GM21825 (cell line): ENCODE results near the gene PIK3R3.
"Not testable (repeated sequence)": the region's sequence is repeated elsewhere in the genome, so short reads cannot be mapped to it uniquely, and the experiment has no call there.

ENCODE experiments used
- ATAC-seq: cut with Tn5 transposase; IDR thresholded peaks from one replicate; pipeline ENCODE4 v1.9.1; 2021; ENCODE audit warnings: mild to moderate bottlenecking, moderate library complexity; ENCODE audit not compliant: unreplicated experiment

The PIK3R3 gene

GRCh38 chr1:46113948-46114347 is 18.5 kb downstream of the PIK3R3 start:
- no peak for ATAC-seq

- no peak for ATAC-seq
Observed at GRCh38 chr1:46112108-46112507, 20.3 kb downstream of the PIK3R3 start.

GRCh38 chr1:46110521-46110920 is 21.9 kb downstream of the PIK3R3 start:
- ATAC-seq = no peak

DNA sequence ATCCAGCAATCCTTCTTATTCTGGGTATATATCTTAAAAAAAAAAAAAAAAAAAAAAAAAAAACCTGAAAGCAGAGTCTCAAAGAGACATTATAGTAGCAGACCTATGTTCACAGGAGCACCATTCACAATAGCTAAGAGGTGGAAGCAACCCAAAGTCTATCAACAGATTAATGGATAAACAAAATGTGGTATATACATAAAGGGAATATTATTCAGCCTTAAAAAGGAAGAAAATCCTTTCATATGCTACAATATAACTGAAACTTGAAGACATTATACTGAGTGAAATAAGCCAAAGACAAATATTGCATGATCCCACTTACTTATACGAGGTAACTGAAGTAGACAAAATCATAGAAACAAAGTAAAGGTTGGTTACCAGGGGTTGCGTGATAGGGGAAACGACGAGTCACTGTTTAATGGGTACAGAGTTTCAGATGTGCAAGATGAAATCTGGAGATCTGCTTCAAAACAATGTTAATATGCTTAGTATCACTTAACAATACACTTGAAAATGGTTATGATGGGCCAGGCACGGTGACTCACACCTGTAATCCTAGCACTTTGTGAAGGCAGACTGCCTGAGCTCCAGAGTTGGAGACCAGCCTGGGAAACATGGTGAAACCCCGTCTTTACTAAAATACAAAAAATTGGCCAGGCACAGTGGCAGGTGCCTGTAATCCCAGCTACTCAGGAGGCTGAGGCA is 29.5 kb downstream of the PIK3R3 start:
- no peak for ATAC-seq

GRCh38 chr1:46099215-46099614 is 33.2 kb downstream of the PIK3R3 start:
- no peak for ATAC-seq

- ATAC-seq = no peak
Observed at GRCh38 chr1:46098027-46098712, 34.3 kb downstream of the PIK3R3 start.

GRCh38 chr1:46097149-46097472 is 35.3 kb downstream of the PIK3R3 start:
- ATAC-seq = no peak

GRCh38 chr1:46096269-46097148 is 35.9 kb downstream of the PIK3R3 start:
- ATAC-seq = no peak

- not testable (repeated sequence) for ATAC-seq
Observed at GRCh38 chr1:46095110-46095509, 37.3 kb downstream of the PIK3R3 start.

DNA sequence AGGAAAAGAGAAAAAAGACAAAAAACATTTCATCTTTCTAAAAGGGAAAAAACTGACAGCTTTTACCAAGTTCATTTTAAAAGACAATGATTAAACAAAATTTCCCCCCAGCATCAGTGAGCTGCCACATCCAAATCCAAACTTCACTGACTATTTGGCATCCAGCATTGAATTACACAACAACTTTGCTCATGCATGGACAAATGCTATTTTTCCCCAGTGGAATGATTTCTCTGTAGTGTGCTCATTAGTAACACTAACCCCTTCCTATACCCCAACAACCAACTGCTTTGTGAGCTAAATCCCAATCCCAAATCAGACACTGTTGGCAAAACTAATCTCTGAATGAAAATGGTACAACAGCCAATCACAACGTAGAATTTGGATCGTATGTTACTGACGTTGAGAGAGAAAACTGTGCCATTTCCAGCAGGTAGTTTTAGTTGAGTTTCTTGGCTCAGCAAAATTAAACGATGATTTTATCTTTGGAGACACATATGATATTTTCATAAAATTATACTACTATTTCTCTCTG is 37.9 kb downstream of the PIK3R3 start:
- no peak for ATAC-seq

- not testable (repeated sequence) for ATAC-seq
Observed at GRCh38 chr1:46093832-46094231, 38.6 kb downstream of the PIK3R3 start.

GRCh38 chr1:46087891-46088290 is 44.5 kb downstream of the PIK3R3 start:
- ATAC-seq = no peak

- no peak for ATAC-seq
Observed at GRCh38 chr1:46086576-46086975, 45.9 kb downstream of the PIK3R3 start.

- no peak for ATAC-seq
Observed at GRCh38 chr1:46084553-46085451, 47.6 kb downstream of the PIK3R3 start.

DNA sequence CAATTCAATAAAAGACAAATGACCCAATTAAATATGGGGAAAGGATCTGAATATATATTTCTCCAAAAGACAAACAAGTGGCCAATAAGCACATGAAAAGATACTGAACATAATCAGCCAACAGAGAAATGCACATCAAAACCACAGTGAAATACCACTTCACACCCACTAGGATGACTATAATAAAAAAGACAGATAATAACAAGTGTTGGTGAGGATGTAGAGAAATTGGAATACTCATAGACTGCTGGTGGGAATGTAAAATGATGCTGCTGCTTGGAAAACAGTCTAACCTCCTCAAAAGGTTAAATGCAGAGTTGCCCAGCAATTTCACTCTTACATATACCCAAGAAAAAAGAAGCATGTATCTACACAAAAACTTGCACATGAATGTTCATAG is 48.9 kb downstream of the PIK3R3 start:
- ATAC-seq = no peak

DNA sequence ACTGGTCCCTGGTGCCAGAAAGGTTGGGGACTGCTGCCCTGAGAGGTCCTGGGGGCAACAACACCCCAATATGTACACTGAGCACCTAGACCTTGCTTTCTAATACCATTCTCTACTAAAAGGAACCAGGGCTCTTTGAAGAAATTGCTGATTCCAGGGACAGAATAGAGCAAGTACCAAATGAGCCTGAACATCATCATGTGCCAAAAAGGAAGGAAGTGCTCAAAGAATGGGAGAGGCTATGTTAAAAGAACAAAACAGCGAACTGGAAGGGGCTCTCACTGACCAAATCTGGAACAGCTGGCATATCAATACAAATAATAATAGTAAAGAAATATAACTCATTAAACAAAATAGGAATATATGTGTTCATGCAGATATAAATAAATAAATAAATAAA is 50.8 kb downstream of the PIK3R3 start:
- ATAC-seq = no peak

GRCh38 chr1:46081206-46081605 is 51.2 kb downstream of the PIK3R3 start:
- ATAC-seq = no peak

DNA sequence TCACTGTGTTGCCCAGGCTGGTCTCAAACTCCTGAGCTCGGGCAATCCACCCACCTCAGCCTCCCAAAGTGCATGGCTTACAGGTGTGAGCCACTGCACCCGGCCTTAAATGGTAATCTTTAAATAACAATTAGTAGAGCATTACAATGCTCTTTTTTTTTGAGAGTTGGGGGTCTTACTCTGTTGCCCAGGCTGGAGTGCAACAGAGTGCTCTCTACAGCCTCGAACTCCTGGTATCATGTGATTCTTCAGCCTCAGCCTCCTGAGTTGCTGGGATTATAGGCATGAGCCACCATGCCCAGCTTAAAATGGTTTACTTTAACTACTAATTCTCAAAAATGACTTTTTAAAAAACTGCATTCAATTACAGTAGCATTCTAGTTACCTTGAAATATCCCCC is 52.2 kb downstream of the PIK3R3 start:
- ATAC-seq = no peak

GRCh38 chr1:46077644-46078043 is 54.8 kb downstream of the PIK3R3 start:
- ATAC-seq = no peak

- ATAC-seq = no peak
Observed at GRCh38 chr1:46076343-46076742, 56.1 kb downstream of the PIK3R3 start.
